Measurements from ENCODE around the gene TMEM87B.

- TF ChIP-seq POLR2A (IDR thresholded peaks at IDR 0.05) (no peak), CTCF (IDR thresholded peaks at IDR 0.05) (no peak)
These were observed 63.1 kb downstream of the TMEM87B start for GRCh38 chr2:112118148-112118547.

Data from thyroid gland (tissue), 4 donors.